Measurements from ENCODE around the gene SNX9.
"Not testable (repeated sequence)": the region's sequence is repeated elsewhere in the genome, so short reads cannot be mapped to it uniquely, and the experiment has no call there.

The SNX9 gene

DNA sequence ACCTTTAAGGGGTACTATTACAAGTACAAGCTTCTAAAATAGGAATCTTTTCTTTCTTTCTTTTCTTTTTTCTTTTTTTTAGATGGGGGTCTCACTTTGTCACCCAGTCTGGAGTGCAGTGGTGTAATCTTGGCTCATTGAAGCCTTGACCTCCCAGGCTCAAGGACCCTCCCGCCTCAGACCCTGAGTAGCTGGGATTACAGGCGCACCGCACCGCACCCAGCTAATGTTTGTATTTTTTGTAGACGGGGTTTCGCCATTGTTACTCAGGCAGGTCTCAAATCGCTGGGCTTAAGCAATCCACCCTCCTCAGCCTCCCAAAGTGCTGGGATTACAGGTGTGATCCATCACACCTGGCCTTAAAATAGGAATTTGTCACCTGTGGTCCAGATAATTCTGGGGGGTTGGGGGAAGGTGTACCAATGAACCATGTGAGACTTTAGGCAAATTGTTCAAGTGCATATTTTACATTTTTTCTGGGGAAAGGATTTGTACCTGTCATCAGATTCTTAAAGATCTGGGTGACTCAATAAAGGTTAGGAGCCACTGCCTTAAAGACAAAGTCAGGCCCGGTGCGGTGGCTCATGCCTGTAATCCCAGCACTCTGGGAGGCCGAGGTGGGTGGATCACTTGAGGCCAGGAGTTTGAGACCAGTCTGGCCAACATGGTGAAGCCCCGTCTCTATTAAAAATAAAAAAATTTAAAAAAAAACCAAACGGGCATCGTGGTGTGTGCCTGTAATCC lies 139.0 kb downstream of the SNX9 start:
- ATAC-seq, result no peak

GRCh38 chr6:157962601-157963302 lies 139.7 kb downstream of the SNX9 start:
- Mint-ChIP-seq H3K4me1 (no peaks in the 10 kb centered on the region), H3K27me3 (peaks cover 8% of the 10 kb centered on the region), H3K9me3 (peaks cover 14% of the 10 kb centered on the region), H3K36me3 (peaks cover 18% of the 10 kb centered on the region), H3K27ac (no peak overlapping the region), H3K4me3 (no peak overlapping the region)
- no peak for ATAC-seq

More for the DNA sequence above, 139.0 kb downstream of the SNX9 start:
- no peaks in the 10 kb centered on the region for H3K4me1 Mint-ChIP-seq
- H3K27me3 Mint-ChIP-seq, result peaks cover 8% of the 10 kb centered on the region
- no peak overlapping the region for H3K4me3 Mint-ChIP-seq
- no peak overlapping the region for H3K27ac Mint-ChIP-seq
- peaks cover 14% of the 10 kb centered on the region for H3K9me3 Mint-ChIP-seq
- peaks cover 18% of the 10 kb centered on the region for H3K36me3 Mint-ChIP-seq

DNA sequence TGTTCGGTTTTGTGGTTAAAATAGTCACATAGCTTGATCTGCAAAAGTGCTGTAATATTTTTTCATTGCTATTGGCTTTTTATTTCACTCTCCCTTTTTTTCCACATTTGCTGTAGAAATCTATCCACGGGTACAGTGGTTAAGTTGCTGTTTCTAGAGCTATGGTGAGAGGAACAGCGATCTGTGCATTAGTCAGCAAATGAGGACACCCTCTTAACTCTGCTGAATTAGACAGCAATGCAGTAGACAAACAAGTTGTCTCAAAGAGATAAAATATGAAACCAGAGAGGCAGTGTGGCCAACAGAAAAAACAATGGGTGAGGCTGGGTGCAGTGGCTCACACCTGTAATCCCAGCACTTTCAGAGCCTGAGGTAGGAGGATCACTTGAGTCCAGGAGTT lies 141.1 kb downstream of the SNX9 start:
- ATAC-seq, result no peak
- Mint-ChIP-seq H3K36me3 (peaks cover 11% of the 10 kb centered on the region), H3K4me3 (no peak overlapping the region)

DNA sequence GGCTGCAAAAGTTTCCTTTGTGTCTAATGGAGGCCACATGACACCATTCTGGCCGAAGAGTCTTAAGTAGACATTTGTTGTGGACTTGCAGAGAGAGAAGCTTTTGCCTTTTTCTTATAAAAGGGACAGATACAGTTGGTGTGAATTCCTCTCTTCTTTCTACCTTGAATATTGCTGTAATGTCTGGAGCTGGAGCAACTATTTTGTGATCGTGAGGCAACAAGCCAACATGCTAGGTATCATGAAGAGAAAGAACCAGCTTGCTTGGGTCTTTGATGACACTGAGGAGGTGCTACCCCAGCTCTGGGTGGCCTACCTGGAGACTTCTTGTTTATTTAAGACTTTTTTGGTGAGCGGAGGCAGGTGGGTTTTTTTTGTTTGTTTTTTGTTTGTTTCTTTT lies 142.3 kb downstream of the SNX9 start:
- H3K36me3 Mint-ChIP-seq, result no peaks in the 10 kb centered on the region
- no peak overlapping the region for H3K27ac Mint-ChIP-seq
- ATAC-seq, result no peak
- H3K27me3 Mint-ChIP-seq, result peaks cover under 1% of the 10 kb centered on the region
- no peaks in the 10 kb centered on the region for H3K4me1 Mint-ChIP-seq
- H3K9me3 Mint-ChIP-seq, result no peaks in the 10 kb centered on the region
- H3K4me3 Mint-ChIP-seq, result no peak overlapping the region

More for the DNA sequence above, 141.1 kb downstream of the SNX9 start:
- Mint-ChIP-seq H3K4me1 (no peaks in the 10 kb centered on the region), H3K27ac (no peak overlapping the region), H3K27me3 (peaks cover 8% of the 10 kb centered on the region), H3K9me3 (peaks cover 8% of the 10 kb centered on the region)

GRCh38 chr6:157966589-157966977 lies 143.5 kb downstream of the SNX9 start:
- ATAC-seq, result no peak
- no peak overlapping the region for H3K4me3 Mint-ChIP-seq
- H3K9me3 Mint-ChIP-seq, result no peaks in the 10 kb centered on the region
- H3K27ac Mint-ChIP-seq, result no peak overlapping the region
- no peaks in the 10 kb centered on the region for H3K4me1 Mint-ChIP-seq
- no peaks in the 10 kb centered on the region for H3K36me3 Mint-ChIP-seq
- no peaks in the 10 kb centered on the region for H3K27me3 Mint-ChIP-seq

DNA sequence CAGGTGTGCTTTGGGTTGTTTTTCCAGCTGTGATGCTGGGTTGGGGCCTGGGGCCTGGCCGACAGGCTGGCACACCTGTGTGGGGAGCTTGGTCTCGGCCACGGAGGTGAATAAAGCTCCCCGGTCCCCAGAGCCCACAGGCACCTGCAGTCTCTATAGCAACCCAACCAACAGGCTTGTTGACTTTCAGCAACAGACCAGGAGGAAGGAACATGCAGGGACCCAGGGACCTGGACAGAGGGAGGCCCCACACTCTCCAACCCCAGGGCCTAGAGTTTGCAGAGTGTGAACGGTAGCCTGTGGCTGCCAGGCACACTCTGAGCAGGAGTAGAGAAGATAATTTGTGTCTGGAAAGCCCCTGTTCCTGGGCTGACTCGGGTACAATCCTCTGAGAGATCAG lies 144.0 kb downstream of the SNX9 start:
- peak; percentile 20 for ATAC-seq
- Mint-ChIP-seq H3K27me3 (no peaks in the 10 kb centered on the region), H3K9me3 (no peaks in the 10 kb centered on the region), H3K4me1 (no peaks in the 10 kb centered on the region), H3K4me3 (no peak overlapping the region), H3K36me3 (no peaks in the 10 kb centered on the region), H3K27ac (no peak overlapping the region)

- Mint-ChIP-seq H3K4me1 (no peaks in the 10 kb centered on the region), H3K4me3 (no peak overlapping the region), H3K27me3 (no peaks in the 10 kb centered on the region), H3K27ac (no peak overlapping the region), H3K9me3 (no peaks in the 10 kb centered on the region), H3K36me3 (no peaks in the 10 kb centered on the region)
- ATAC-seq, result no peak
Measured at GRCh38 chr6:157967486-157967885, 144.4 kb downstream of the SNX9 start.

DNA sequence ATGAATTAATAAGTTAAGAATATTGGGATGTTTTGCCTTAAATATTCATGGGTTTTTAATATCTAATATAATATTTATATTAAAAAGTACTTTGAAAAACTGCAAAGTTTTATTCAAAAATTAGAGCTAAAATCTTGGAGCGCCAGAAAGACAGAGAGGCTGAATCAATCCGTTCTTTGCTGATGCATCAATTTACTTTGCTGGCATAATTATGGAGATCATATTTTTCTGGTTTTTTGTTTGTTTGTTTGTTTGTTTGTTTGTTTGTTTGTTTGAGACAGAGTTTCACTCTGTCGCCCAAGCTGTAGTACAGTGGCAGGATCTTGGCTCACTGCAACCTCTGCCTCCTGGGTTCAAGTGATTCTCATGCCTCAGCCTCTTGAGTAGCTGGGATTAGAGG lies 149.1 kb downstream of the SNX9 start:
- H3K4me1 Mint-ChIP-seq, H3K36me3 Mint-ChIP-seq, H3K9me3 Mint-ChIP-seq, H3K27me3 Mint-ChIP-seq, H3K4me3 Mint-ChIP-seq, H3K27ac Mint-ChIP-seq, ATAC-seq: not testable (repeated sequence)

DNA sequence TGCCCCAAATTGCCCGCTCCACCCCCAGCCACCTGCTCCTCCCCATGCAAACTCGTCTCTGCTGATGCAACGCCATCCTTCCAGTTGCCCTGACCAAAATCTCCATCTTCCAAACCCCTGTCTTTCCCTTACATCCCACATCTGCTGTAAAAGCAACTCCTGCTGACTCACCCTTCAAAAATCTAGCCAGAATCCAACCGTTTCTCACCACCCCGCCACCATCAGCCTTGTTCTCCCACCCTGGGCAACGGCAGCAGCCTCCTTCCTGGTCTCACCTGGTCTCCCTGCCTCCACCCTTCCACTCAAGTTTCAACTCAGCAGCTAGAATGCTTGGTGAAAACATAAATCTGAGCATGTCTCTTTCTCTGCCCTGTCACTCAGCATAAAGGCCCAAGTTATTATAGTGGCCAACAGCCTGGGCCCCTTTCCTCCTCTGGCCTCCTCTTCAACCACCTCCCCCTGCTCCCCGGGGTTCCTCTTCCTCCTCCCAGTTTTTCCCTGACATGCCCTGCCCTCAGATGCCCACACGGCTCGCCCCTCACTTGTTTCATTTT lies 151.4 kb downstream of the SNX9 start:
- Mint-ChIP-seq H3K9me3 (no peaks in the 10 kb centered on the region), H3K4me3 (no peak overlapping the region)
- no peak for ATAC-seq

GRCh38 chr6:157974967-157975366 lies 151.9 kb downstream of the SNX9 start:
- no peak for ATAC-seq
- Mint-ChIP-seq H3K36me3 (no peaks in the 10 kb centered on the region), H3K4me3 (no peak overlapping the region), H3K4me1 (peaks cover 6% of the 10 kb centered on the region), H3K27me3 (no peaks in the 10 kb centered on the region), H3K27ac (no peak overlapping the region), H3K9me3 (no peaks in the 10 kb centered on the region)

More for the DNA sequence above, 151.4 kb downstream of the SNX9 start:
- no peaks in the 10 kb centered on the region for H3K36me3 Mint-ChIP-seq
- peaks cover under 1% of the 10 kb centered on the region for H3K4me1 Mint-ChIP-seq
- no peaks in the 10 kb centered on the region for H3K27me3 Mint-ChIP-seq
- H3K27ac Mint-ChIP-seq, result no peak overlapping the region

GRCh38 chr6:157975456-157975855 lies 152.4 kb downstream of the SNX9 start:
- H3K27ac Mint-ChIP-seq, result no peak overlapping the region
- H3K36me3 Mint-ChIP-seq, result no peaks in the 10 kb centered on the region
- H3K9me3 Mint-ChIP-seq, result no peaks in the 10 kb centered on the region
- H3K27me3 Mint-ChIP-seq, result no peaks in the 10 kb centered on the region
- H3K4me3 Mint-ChIP-seq, result no peak overlapping the region
- no peak for ATAC-seq
- peaks cover 11% of the 10 kb centered on the region for H3K4me1 Mint-ChIP-seq

GRCh38 chr6:157976345-157977175 lies 153.5 kb downstream of the SNX9 start:
- H3K27ac Mint-ChIP-seq, result no peak overlapping the region
- H3K4me1 Mint-ChIP-seq, result peaks cover 19% of the 10 kb centered on the region
- H3K9me3 Mint-ChIP-seq, result no peaks in the 10 kb centered on the region
- no peak for ATAC-seq
- no peaks in the 10 kb centered on the region for H3K36me3 Mint-ChIP-seq
- H3K4me3 Mint-ChIP-seq, result no peak overlapping the region
- H3K27me3 Mint-ChIP-seq, result no peaks in the 10 kb centered on the region

DNA sequence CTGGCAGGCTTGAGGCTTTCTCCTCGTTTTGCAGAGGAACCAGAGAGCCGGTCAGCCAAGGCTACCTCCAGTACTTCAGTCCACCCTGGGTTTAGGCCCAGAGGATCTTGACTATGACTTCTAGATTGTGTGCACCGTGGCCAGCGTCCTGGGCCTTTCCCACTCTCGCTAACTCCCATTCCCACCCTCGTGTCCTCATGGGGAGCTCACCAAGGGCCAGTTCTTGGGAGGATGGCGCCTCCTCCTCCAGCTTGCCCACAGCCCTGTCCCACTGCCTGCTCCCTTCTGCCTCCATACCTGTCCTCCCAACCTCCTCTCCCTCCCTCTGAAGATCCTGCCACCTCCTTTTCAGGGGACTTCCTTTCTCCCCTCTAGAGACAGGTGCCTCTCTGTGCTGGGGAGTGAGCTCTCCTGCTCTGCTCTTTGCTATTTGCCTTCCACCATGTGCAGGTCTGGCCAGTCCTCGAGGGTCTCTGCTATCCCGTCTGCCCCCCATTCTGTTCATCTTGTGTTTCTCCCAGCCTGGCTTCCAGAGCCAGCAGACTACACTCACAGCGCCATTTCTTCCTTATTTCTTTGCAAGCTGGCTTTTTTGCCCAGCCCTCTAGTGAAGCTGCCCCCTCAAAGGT lies 154.2 kb downstream of the SNX9 start:
- Mint-ChIP-seq H3K4me3 (no peak overlapping the region), H3K4me1 (peaks cover 20% of the 10 kb centered on the region), H3K27ac (no peak overlapping the region), H3K9me3 (no peaks in the 10 kb centered on the region), H3K36me3 (no peaks in the 10 kb centered on the region), H3K27me3 (no peaks in the 10 kb centered on the region)
- no peak for ATAC-seq

DNA sequence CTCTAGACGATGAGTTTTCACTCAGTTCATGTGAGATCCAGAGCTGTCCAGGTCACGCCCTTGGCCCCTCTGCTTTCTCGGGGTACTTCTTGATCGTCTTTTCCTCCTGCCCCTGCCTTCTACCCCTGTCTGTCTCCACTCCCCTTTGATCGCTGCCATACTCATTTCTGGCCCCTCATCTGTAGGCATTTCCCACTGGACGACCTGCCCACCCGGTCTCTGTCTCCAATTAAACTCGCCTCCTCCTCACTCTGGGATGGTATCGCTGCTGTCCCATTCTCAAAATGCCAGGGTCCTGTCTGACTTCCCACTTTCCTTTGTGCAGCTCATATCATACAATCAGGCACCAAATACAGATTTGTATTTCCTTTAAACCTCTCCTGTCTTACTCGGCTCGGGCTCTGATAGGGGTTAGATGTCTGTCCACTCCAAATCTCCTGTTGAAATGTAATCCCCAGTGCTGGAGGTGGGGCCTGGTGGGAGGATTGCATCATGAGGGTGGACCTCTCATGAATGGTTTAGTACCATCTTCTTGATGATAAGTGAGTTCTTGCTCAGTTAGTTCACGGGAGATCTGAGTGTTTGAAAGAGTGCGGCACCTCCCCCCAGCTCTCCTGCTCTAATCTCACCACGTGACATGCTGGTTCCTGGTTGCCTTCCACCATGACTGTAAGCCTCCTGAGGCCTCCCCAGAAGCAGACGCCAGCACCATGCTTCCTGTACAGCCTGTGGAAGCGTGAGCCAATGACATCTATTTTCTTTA lies 155.2 kb downstream of the SNX9 start:
- Mint-ChIP-seq H3K27me3 (no peaks in the 10 kb centered on the region), H3K4me3 (no peak overlapping the region), H3K9me3 (no peaks in the 10 kb centered on the region), H3K4me1 (peaks cover 29% of the 10 kb centered on the region), H3K27ac (no peak overlapping the region), H3K36me3 (no peaks in the 10 kb centered on the region)
- ATAC-seq, result no peak
